CD4-positive, alpha-beta T cell treated with Interleukin-15 for 4 hours (primary cell): ENCODE measurements around the gene DGKQ.
A peak's percentile ranks its signal among the peaks of the same experiment; 100 is the strongest.
"Not testable (repeated sequence)": the region's sequence is repeated elsewhere in the genome, so short reads cannot be mapped to it uniquely, and the experiment has no call there.

Source experiments
- DNase-seq: peaks from one replicate; pipeline ENCODE4 v3.0.0-alpha.2; 2020; ENCODE audit warnings: low spot score

The DGKQ gene

DNA sequence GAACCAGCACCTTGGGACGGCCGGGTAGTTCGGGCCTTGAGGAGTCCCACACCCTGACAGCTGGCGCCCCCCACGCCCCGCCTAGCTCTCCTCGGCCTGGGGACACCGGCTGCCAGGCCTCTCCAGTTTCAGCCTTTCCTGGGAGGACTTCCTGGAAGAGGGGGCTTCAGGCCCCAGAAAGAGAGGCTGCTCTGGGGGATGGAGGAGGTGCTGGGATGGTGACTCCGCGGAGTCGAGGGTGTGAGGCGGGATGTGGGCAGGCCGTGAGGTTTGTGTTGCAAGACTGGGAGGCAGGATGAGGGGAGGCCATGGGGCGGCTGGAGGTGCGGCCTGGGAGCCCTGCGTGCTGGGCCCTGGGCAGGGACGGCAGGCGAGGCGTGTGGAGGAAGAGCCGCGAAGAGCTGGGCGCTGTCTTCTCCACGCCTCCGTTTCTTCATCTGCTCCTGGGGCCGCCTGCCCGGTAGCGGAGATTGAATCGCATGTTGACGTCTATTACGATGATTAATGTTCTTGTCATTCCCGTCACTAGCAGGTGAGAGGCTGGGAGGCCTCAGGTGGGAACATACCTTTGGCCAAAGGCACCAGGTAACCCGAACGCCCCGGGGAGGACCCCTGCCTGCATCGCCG, 37.1 kb upstream of the DGKQ start:
- DNase-seq: peak; percentile 56

DNA sequence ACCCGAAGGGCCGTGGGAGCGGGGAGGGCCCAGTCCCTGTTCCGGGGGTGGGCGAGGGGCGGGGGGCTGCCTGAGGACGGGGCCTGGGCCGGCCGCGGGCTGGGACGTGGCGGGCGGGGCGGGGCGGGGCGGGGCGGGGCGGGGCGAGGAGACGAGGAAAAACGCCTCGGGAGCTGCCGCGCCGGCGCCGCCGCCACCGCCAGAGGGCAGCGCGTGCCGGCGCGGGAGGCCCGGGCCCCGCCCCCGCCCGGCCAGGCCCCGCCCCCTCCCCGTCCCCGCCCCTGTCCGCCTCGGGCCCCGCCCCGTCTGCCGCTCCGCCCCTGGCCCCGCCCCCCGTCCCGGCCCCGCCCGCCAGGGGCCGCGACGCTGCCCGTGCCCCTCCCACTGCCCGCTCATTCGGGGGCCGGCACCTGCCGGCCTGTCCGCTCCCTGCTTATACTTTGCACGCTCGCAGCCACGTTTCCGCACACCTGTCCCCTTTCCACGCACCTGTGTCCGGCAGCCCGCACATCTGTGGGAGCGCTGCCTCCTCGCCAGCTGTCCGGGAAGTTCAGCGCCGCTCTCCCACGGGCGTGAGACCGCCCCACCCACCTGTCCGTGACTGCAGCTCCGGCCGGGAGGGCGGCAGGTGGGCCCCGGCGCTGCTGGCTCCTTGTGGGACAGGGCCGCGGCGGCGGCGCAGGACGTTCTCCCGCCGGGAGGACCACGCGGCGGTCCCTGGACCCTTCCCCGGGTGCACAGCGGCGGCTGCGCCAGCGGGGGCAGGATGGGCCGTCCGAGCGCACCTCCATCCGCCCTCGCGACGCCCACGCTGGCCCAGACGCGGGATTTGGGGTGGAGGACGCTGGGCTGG, 36.4 kb upstream of the DGKQ start:
- peak; percentile 66 for DNase-seq

DNA sequence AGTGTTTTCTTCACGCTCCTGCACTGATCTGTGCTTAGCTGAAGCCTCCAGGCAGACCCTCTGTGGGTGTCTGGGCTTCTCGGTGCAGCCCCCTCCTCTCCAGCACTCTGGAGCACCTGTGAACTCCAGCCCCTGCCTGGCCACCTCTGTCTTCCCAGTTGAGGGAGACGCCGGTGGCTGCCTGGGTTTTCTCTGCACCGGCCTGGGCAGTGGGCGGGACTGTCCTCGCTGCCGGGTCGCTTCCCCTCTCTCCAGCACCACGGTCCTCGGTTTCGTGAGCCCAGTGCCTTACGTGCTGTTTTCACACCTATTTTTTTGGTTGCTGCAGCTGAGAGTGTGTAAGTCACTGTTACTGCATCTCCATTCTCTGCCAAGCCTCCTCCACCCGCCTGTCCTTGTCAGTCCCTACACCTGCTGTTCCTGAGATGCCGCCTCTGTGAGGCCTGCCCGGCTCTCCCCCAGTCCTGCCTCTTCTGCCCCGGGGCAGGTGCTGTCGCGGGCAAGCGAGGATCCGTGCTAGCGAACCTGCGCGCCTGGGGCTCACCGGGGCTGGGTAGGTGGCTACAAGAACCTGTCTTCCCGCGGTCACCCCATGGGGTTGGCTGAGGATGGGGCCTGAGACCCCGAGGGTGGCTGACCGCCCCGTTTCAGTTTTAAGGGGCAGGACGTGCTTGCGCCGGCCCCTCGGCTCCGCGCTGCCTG, 35.6 kb upstream of the DGKQ start:
- peak; percentile 25 for DNase-seq

DNA sequence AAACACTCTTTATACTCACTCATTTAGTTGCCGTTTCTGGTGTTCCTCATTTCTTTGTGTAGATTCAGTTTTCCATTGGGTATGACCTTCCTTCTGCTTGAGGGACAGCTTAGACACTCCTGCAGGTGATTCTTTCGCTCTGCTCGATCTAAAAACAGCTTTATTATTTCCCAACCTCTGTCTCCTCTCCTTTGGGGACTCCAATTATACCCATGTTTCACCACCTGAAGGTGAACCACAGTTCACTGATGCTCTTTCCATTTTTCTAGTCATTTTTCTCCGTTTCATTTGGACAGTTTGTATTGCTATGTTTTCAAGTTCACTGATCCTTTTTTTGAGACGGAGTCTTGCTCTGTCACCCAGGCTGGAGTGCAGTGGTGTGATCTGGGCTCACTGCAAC, 33.5 kb upstream of the DGKQ start:
- no peak for DNase-seq

DNA sequence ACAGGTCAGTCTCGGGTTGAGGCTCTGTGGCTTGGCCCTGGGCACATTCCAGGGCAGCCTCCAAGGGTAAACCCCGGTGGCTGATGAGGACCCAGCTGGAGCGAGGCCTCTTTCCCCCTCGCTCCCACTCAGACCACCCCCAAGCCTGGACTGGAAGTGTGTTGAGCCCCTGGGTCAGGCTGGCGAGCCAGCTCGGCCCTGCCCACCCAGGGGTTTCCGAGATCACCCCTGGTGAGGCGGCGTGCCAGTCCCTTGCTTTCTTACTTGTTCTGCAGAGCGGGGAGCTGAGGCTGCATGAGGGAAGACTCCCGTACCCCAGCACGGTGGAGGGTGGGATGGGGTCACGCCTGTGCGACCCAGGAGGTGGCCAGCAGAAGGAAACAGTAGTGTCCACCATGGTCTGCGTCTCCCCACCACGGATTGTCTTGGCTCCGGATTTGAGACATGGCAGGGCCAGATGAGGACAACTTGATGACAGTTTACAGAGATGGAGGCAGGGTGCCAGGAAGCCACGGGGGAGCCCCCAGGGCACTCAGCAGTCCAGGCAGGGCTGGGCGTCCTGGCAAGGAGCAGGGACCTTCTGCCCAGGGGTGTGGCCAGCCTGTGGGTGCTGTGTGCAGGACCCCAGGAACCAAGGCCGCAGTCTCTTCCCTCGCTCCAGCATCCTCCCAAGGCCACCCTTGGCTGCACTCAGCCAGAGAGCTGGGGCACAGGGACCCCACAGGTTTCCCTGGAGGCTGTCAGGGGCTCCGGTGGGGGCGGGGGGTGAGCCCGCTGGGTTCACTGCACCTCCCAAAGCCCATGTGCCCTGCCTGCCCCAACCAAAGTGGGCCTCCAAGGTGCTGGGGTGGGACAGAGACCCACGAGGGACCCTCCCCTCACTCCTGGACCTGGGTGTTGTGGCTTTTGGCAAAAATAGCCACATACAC, 31.5 kb upstream of the DGKQ start:
- DNase-seq: no peak

DNA sequence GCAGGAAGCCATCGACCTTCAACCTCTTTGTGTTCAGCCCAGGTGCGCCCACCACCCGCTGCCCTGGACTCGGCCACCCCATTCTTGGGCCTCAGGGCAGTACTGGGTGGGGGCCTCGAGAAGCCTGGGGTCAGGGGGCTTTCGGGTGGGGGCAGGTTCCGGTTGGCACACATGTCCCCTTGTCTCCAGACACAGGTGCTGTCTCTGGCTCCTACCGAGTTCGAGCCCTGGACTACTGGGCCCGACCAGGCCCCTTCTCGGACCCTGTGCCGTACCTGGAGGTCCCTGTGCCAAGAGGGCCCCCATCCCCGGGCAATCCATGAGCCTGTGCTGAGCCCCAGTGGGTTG, 30.7 kb upstream of the DGKQ start:
- no peak for DNase-seq

DNA sequence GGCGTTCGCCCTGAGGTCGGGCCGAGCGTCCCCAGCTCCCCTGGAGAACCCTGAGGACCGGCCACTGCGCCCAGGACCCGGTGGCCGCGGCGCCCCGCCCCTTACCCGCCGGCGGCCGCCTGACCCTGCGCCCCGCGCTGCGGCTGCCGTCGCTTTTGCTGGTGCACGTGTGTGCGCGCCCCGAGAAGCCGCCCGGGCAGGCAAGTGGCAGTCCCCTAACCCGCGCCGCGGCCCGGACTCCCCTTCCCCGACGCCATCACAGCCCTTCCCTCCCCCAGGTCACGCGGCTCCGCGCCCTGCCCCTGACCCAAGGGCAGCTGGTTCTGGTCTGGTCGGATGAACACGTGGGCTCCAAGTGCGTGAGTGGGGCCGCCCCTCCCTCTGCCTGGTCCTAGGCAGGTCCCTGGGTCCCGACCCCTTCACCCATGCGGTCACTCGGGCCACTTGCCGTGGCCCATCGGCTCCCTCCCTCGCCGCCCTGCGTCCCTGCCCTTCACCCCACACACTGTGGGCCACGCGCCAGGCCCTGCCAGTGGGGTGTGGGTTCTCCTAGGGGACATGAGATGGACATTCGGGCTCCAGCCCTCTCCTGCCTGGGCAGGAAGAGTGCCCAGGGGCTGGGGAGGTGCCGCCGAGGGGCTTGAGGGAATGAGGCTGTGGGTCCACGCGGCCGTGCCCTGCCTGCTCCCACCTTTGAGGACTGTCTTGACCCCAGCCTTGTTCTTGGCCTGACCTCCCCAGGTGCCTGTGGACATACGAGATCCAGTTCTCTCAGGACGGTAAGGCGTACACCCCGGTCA, 30.1 kb upstream of the DGKQ start:
- no peak for DNase-seq

DNA sequence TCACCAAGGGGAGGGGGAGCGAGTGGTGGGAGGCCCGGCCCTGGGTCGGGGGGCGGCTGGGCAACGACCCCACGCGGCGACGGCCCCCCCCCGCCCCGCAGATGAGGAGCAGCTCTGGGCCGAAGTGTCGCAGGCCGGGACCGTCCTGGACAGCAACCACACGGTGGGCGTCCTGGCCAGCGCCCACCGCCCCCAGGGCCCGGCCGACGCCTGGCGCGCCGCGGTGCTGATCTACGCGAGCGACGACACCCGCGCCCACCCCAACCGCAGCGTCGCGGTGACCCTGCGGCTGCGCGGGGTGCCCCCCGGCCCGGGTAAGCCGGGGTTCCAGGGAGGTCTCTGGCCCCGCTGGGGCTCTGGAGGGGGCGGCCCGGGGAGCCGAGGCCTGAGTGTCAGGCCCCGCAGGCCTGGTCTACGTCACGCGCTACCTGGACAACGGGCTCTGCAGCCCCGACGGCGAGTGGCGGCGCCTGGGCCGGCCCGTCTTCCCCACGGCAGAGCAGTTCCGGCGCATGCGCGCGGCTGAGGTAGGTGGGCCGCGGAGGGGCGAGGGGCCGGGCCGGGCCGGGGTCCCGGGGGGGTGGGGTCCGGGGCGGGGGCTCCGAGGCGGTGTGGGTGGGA, 29.4 kb upstream of the DGKQ start:
- no peak for DNase-seq

DNA sequence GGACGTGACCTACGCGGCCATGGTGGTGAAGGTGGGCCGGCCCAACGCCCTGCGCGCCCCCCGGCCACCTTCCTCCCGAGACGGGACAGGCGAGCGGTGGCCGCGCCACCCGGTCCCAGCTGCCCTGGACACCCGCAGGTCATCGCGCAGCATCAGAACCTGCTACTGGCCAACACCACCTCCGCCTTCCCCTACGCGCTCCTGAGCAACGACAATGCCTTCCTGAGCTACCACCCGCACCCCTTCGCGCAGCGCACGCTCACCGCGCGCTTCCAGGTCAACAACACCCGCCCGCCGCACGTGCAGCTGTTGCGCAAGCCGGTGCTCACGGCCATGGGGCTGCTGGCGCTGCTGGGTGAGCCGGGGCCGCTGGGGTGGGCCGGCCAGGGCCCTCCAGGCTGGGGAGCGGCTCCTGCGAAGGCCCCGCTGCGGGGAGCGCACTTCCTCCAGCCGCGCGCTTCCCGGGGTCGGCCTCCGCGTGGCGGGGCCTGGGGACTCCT, 28.8 kb upstream of the DGKQ start:
- DNase-seq: no peak

DNA sequence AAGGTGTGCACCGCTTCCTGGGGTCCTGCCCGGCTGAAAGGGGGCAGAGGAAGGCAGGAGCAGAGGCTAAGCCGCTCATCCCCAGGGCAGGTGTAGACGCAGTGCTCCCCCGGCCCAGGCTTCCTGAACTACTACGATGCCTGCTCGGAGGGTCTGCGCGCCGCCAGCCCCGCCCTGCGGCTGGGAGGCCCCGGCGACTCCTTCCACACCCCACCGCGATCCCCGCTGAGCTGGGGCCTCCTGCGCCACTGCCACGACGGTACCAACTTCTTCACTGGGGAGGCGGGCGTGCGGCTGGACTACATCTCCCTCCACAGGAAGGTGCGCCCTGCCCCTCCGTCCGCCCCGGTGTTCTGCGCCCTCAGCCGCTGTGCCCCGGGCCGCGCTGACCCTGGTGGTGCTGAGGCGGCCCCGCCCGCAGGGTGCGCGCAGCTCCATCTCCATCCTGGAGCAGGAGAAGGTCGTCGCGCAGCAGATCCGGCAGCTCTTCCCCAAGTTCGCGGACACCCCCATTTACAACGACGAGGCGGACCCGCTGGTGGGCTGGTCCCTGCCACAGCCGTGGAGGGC, 28.3 kb upstream of the DGKQ start:
- no peak for DNase-seq

DNA sequence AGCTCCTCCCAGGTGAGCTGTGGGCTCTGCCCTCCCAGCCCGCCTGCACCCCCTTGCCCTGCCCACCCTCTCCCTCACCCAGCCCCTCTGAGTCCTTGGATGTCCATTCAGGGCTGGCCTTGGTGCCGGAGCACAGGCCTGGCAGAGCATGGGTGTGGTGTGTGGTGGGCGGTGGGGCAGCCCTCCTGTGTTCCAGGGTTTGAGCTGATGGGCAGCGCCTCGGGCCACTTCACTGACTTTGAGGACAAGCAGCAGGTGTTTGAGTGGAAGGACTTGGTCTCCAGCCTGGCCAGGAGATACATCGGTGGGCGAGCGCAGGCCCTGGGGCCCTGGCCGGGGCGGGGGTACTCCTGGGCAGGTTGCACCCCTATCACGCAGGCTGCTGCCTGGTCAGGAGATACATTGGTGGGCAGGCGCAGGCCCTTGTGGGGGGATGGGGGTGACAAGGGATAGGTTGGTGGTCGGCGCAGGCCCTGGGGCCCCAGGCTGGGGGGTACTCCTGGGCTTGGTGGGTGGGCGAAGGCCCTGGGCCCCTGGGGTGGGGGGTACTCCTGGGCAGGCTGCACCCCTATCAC, 27.4 kb upstream of the DGKQ start:
- DNase-seq: no peak

DNA sequence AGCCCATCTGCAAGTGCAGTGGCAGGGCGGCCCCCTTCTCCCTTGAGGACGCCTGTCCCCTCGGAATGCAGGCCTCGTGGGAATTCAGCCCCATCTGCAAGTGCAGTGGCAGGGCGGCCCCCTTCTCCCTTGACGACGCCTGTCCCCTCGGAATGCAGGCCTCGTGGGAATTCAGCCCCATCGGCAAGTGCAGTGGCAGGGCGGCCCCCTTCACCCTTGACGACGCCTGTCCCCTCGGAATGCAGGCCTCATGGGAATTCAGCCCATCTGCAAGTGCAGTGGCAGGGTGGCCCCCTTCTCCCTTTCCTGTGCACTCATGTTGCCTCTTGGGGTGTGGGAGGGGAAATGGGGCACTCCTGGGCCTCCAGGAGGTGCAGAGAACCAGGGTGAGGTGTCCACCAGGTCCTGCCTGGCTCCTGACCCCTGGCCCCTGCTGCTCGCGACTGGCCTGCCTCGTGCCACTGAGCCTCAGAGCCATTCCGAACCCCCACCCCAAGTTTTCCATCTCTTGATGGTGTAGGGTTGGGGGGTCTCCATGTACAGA, 26.6 kb upstream of the DGKQ start:
- no peak for DNase-seq

DNA sequence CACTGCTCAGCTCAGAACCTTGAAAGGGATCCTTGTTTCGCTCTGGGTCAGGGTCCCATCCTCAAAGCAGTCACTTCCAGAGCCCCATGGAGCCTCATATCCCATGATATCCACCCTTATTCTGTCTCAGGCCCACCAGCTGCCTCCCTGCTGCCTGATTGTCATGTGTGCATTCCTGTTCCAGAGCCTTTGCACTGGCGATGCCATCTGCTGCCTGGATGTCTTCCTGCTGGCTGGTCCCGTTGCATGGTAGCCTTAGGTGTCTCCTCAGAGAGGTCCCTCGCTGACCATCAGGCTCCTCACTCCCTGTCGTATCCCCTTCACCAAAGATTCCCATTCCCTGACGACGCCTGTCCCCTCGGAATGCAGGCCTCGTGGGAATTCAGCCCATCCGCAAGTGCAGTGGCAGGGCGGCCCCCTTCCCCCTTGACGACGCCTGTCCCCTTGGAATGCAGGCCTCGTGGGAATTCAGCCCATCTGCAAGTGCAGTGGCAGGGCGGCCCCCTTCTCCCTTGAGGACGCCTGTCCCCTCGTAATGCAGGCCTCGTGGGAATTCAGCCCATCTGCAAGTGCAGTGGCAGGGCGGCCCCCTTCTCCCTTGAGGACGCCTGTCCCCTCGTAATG, 26.0 kb upstream of the DGKQ start:
- DNase-seq: not testable (repeated sequence)

DNA sequence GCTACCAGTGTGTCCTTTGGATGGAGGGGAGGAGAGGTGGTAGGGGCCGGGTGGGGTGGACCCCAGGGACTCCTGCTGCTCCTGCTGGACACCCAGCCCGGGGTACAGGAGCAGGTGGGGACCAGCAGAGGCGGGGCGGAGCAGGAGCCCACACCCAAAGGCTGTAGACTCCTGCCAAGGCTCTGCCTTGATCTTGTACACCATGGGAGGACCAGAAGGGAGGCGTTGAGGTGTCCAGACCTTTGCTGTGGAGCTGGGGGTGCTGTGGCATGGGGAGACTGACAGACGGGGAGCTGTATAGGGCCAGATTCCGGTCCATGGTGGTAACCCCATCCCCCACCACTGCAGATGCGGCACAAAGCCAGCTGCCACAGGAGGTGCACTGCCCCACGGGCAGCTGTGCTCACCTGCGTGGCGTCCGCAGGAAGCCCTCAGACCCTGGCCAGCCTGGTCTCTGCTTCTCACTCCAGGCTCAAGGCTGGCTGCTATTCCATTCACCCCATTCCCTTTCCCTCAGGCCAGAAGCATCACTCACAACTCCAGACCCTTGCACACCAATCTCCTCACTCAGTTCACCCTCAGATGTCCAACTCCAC, 24.8 kb upstream of the DGKQ start:
- no peak for DNase-seq

DNA sequence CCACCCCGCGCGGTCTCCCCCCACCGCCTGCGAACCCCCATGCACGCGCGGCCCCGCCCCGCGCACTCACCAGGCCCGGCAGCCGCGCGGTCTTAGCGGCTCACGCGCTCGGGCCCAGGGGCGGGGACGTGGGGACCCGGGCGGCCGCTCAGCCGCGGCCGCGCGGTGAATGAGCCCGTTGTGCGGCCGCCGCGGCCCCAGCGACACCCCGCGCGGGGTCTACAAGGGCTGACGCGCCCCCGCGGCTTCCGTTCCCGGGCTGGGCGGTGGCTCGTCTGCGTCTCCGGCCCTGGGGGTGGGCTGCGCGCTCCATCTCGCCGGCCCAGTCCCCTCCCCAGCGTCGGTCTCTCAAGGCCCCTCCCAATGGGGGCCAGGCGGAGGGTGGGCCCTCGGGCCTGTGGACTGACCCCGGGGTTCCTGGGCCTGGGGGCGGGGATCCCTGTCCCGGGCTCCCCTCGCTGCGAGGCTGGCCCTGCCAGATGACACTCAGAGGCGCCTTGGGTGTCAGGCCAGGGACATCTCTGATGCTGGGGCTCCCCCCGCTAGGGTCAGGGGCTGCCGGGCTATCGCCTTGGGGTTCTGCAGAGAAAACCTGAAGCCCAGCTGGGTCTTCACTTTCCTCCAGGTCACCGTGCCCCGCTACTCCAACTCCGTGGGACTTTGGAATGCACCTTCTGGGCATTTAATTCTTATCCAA, 24.2 kb upstream of the DGKQ start:
- DNase-seq: no peak

DNA sequence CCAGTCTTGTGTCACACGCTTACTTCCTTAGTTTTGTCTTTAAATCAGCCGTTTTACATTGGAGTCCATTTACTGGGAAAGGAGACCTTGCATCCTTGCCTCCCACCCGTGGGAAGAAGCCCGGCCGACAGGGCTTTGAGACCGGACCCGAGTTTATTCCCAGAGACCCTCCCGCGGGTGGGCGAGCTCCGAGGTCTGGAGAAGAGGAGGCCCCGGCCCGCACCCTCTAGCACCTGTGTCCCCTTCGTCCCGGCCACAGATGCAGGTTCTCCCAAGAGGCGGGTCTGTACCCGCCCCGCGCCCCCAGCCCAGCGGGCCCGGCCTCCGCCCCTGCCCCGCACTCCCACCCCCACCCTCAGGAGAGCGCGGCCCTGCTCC, 23.6 kb upstream of the DGKQ start:
- DNase-seq: no peak

DNA sequence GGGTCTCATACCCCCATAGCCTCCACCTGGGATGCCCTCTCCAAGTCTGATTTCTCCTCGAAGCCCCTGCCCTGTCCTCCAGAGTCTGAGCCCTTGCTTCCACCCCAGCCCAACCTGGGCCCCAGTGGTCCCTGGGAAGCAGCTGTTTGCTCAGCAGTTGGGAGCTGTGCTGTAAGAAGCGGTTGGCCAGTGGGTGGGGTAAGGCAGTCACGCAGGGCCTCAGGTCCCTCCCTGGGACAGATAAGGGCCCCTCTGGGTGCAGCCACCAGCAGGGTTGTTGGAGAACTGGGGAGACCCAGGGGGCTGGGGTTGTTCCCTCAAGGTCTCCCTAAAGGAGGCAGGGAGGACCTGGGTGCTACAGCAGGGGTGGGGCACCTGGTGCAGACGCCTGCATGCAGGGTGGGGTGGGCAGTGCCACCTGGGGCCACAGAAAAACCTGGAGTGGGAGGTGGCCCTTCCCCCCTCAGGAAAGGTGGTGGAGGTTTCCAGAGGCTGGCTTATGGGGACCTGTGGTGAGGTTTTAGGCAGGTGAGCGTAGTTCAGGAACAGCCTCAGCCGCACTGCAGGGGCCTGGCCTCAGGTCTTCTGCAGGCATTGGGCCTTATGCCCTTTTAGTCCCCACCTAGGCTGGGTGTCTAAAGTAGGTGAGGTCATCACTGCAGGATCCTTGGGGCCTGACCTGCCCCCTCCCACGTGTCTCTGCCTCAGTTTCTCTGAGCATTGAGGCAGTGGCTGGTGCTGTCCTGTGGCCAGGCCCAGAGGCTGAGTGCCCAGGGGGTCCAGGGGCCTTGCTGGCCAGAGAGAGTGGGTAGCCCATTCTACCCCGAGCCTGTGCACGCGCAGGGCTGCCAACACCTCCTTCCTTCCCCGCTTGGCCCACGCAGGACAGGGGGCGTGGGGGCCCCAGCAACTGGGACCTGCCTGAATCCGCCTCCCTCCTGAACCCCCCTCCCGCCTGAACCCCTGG, 22.9 kb upstream of the DGKQ start:
- DNase-seq: no peak
